Activated naive CD4-positive, alpha-beta T cell treated with anti-CD3 and anti-CD28 coated beads for 36 hours (primary cell): ENCODE data around the gene IQCB1. TPM values are rescaled to one million over a fixed set of nuclear protein-coding genes. Genes with fewer than 3 reads are reported as not detected.

ENCODE experiments used
- CTCF ChIA-PET: fragments of 350-600 bp; sonication (Branson Sonifier 250); formaldehyde crosslinking; loops from one replicate; lab custom pipeline; 2021; ENCODE audit warnings: antibody characterized with exemption; lab: Charles Lee
- DNase-seq: peaks from one replicate; pipeline ENCODE4 v3.0.0-alpha.2; 2020
- H3K27ac Mint-ChIP-seq: one replicate; pipeline ENCODE4 v1.8.0; 2021; ENCODE audit warnings: mild to moderate bottlenecking, mixed read lengths
- H3K27me3 Mint-ChIP-seq: one replicate; pipeline ENCODE4 v1.8.0; 2021; ENCODE audit warnings: low read depth, mixed read lengths
- H3K36me3 Mint-ChIP-seq: one replicate; pipeline ENCODE4 v1.8.0; 2021; ENCODE audit warnings: low read depth, mixed read lengths
- H3K4me1 Mint-ChIP-seq: one replicate; pipeline ENCODE4 v1.8.0; 2021; ENCODE audit warnings: low read depth, mixed read lengths
- H3K4me3 Mint-ChIP-seq: one replicate; pipeline ENCODE4 v1.8.0; 2021; ENCODE audit warnings: mild to moderate bottlenecking, moderate library complexity, mixed read lengths
- H3K9me3 Mint-ChIP-seq: one replicate; pipeline ENCODE4 v1.8.0; 2021; ENCODE audit warnings: mixed read lengths
- intact Hi-C: fragments of 100-400 bp; cut with micrococcal nuclease; formaldehyde crosslinking; loops from one replicate; pipeline ENCODE4 v1.15.1; 2023
- total RNA-seq, 2 experiments: library from RNA; stranded (reverse); gene quantifications; one replicate each; pipeline ENCODE4 v1.2.3, GENCODE V29; 2021

Gene IQCB1
- total RNA-seq, 2 experiments from 2014 or later = 36.5 to 37.8 TPM

DNA sequence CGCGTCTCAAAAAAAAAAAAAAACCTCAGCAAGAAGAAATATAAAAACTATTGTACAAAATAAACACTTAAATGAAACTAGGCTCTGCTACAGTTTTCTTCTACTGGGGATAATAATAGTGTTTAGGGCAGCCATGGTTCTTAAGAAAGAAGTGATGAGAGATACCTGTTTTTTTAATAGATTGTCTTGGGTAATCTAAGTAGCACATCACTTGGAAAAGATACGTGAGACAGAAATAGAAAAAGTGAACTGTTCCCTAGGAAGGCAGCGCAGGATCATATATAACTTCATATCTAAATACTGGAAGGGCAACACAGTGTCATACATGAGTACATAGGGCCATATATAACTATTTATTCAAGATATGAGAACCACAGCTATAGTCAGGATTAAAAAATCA is 97.2 kb downstream of the IQCB1 start:
- Mint-ChIP-seq H3K9me3 (peaks cover 2% of the 10 kb centered on the region), H3K36me3 (peaks cover 11% of the 10 kb centered on the region), H3K27me3 (no peaks in the 10 kb centered on the region), H3K4me3 (no peak overlapping the region), H3K27ac (no peak overlapping the region), H3K4me1 (peaks cover 39% of the 10 kb centered on the region)
- intact Hi-C loops = no loop called here
- CTCF ChIA-PET = no interaction called here
- no peak for DNase-seq

DNA sequence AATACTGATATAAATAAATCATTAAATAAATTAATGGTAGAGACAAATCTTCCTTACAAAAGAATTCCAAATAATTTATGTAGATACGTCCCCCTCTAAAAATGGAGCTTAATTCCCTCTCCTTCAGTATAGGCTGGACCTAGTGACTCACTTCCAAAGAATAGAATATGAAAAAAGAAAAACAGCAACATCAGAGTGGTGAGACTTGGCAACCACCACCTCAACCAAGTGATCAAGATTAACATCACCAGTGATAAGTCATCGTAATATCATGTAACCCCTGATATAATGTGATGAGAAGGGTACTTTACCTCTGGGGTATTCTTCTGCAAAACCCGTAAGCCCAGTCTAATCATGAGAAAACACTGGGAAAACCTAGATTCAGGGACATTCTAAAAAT is 98.7 kb downstream of the IQCB1 start:
- intact Hi-C loops = no loop called here
- Mint-ChIP-seq H3K9me3 (no peaks in the 10 kb centered on the region), H3K27ac (no peak overlapping the region), H3K27me3 (no peaks in the 10 kb centered on the region), H3K4me1 (peaks cover 39% of the 10 kb centered on the region), H3K36me3 (peaks cover 5% of the 10 kb centered on the region), H3K4me3 (no peak overlapping the region)
- no peak for DNase-seq
- CTCF ChIA-PET = interaction anchor here (1.0 kb wide), 1 partner anchor 35 kb away, joined by 4 read pairs; no protein-coding TSS in a partner anchor

GRCh38 chr3:121735047-121735696 is 99.7 kb downstream of the IQCB1 start:
- Mint-ChIP-seq H3K9me3 (no peaks in the 10 kb centered on the region), H3K36me3 (peaks cover 6% of the 10 kb centered on the region), H3K4me3 (no peak overlapping the region), H3K4me1 (peaks cover 38% of the 10 kb centered on the region), H3K27me3 (no peaks in the 10 kb centered on the region), H3K27ac (peak overlapping the region; percentile 0)
- intact Hi-C loops = loop anchor here (1.0 kb wide), 4 partner anchors 14 to 411 kb away; partner anchors contain the start of genes EAF2, GOLGB1, HCLS1 and IQCB1
- CTCF ChIA-PET = interaction anchor here (0.6 kb wide), 1 partner anchor 10 kb away, joined by 3 read pairs; no protein-coding TSS in a partner anchor
- DNase-seq = no peak

DNA sequence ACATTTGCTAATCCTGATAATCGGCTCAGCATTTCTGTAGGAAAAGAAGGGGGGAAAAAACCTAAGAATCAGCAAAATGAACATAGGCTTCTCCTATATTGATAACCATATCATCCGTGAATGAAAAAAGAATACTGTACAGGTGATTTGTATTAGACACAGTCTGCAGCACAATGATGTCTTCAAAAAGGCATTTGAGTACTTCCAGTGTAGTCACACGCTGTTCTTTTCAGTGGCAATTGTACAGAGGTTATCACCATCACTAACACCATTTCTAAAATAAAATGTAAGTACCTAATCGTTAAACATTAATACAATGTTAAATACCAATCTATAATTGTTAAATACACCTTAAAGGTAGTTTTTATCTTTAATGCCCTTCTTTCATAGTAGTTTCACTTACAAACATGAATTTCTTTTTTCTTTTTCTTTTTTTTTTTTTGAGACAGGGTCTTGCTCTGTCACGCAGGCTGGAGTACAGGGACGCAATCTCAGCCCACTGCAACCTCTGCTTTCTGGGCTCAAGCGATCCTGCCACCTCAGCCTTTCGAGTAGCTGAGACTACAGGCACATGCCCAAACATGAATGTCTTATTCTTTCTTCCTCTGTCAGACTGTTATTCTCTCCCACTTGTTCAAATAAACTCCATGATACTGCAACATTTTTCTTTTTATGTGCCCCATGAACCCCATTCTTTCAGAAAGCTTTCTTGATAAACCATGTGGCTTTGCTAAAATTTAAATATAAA is 103.7 kb downstream of the IQCB1 start:
- DNase-seq = no peak
- Mint-ChIP-seq H3K4me3 (no peak overlapping the region), H3K4me1 (peaks cover 20% of the 10 kb centered on the region), H3K36me3 (peaks cover 11% of the 10 kb centered on the region), H3K27ac (no peak overlapping the region), H3K27me3 (no peaks in the 10 kb centered on the region), H3K9me3 (no peaks in the 10 kb centered on the region)
- intact Hi-C loops = no loop called here
- CTCF ChIA-PET = no interaction called here

DNA sequence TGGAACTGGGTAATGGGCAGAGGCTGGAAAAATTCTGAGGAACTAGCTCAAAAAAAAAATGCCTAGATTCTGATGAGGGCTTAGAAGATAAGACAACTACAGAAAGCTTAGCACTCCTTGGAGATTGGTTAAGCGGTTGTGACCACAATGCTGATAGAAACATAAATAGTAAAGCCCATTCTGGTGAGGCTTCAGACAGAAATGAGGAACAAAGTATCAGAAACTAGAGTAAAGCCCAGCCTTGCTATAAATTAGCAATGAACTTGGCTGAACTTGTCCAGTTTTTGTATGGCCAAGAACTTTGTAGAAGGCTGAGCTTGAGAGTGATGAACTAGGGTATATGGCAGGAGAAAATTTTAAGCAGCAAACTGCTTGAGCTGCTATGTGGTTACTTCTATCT is 110.7 kb downstream of the IQCB1 start:
- H3K4me1 Mint-ChIP-seq = no peaks in the 10 kb centered on the region
- peaks cover 41% of the 10 kb centered on the region for H3K36me3 Mint-ChIP-seq
- no peak overlapping the region for H3K4me3 Mint-ChIP-seq
- CTCF ChIA-PET = no interaction called here
- H3K27me3 Mint-ChIP-seq = no peaks in the 10 kb centered on the region
- DNase-seq = no peak
- intact Hi-C loops = no loop called here
- no peak overlapping the region for H3K27ac Mint-ChIP-seq
- no peaks in the 10 kb centered on the region for H3K9me3 Mint-ChIP-seq

- H3K4me3 Mint-ChIP-seq = no peak overlapping the region
- H3K27me3 Mint-ChIP-seq = no peaks in the 10 kb centered on the region
- H3K4me1 Mint-ChIP-seq = peaks cover 3% of the 10 kb centered on the region
- no peak overlapping the region for H3K27ac Mint-ChIP-seq
- no peaks in the 10 kb centered on the region for H3K9me3 Mint-ChIP-seq
- intact Hi-C loops = no loop called here
- CTCF ChIA-PET = no interaction called here
- H3K36me3 Mint-ChIP-seq = peaks cover 40% of the 10 kb centered on the region
- DNase-seq = no peak
Measured at GRCh38 chr3:121723485-121723884, 111.4 kb downstream of the IQCB1 start.

DNA sequence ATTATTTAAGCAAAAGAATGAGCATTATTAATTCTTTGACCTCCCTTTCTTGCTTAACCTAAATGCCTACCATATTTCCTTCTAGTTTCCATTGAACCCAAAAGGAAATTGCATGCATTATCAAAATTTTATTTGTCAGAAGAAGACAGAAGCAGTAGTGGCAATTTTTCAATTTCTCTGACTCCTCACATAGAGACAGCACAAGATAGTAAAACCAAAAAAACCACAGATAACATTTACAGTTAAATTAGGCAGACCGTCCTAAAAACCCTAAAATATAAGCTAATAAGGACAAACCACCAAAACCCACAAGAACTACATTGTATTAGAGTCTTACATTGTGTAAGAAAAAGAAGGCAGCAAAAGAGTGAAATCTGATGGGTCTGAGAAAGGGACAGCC is 112.4 kb downstream of the IQCB1 start:
- Mint-ChIP-seq H3K36me3 (peaks cover 43% of the 10 kb centered on the region), H3K9me3 (no peaks in the 10 kb centered on the region), H3K4me1 (peaks cover 13% of the 10 kb centered on the region), H3K27me3 (no peaks in the 10 kb centered on the region), H3K4me3 (no peak overlapping the region), H3K27ac (no peak overlapping the region)
- DNase-seq = no peak
- intact Hi-C loops = no loop called here
- CTCF ChIA-PET = no interaction called here

- Mint-ChIP-seq H3K4me1 (peaks cover 16% of the 10 kb centered on the region), H3K9me3 (no peaks in the 10 kb centered on the region), H3K27me3 (no peaks in the 10 kb centered on the region), H3K36me3 (peaks cover 46% of the 10 kb centered on the region), H3K27ac (no peak overlapping the region), H3K4me3 (no peak overlapping the region)
- intact Hi-C loops = no loop called here
- CTCF ChIA-PET = no interaction called here
- DNase-seq = no peak
Measured at GRCh38 chr3:121720163-121720562, 114.7 kb downstream of the IQCB1 start.

Other genes with a start within 250 kb of the IQCB1 start
- not detected for gene FBXO40, start 241.7 kb downstream of the IQCB1 start, total RNA-seq
- 100 to 1,000 TPM; 240 to 248 TPM for gene HCLS1, start 174.2 kb downstream of the IQCB1 start, total RNA-seq
- gene GOLGB1, start 85.3 kb downstream of the IQCB1 start, total RNA-seq = 10 to 100 TPM; 18.2 to 19.7 TPM
- 1 to 10 TPM; 8.2 to 9.3 TPM for gene EAF2, start 149 bp upstream of the IQCB1 start, total RNA-seq
- gene SLC15A2, start 59.3 kb upstream of the IQCB1 start, total RNA-seq = 1 to 10 TPM in 1 of 2 experiments, under 1 TPM in 1; 0.49 to 1.5 TPM
- not detected for gene ILDR1, start 187.2 kb upstream of the IQCB1 start, total RNA-seq
- gene CD86, start 220.3 kb upstream of the IQCB1 start, total RNA-seq = not detected